GM12878 (cell line): ENCODE results near the gene AGBL5. TPM values are rescaled to one million over a fixed set of nuclear protein-coding genes. Genes with fewer than 3 reads are reported as not detected.

ENCODE experiments used
- ATF2 ChIP-seq: IDR thresholded peaks from 2 replicates; pipeline ENCODE4 v1.6.1; 2012; ENCODE audit warnings: low read length, inconsistent platforms
- DPF2 ChIP-seq: fragments of 450-650 bp; IDR thresholded peaks from 2 replicates; pipeline ENCODE4 v1.6.1; 2017; ENCODE audit warnings: mild to moderate bottlenecking
- FOXM1 ChIP-seq: IDR thresholded peaks from 2 replicates; pipeline ENCODE4 v1.6.1; 2012; ENCODE audit warnings: low read depth, mild to moderate bottlenecking, inconsistent platforms, low read length, moderate library complexity
- GATAD2B ChIP-seq: fragments of 450-650 bp; conservative IDR thresholded peaks from 2 replicates; pipeline ENCODE4 v1.6.1; 2017; ENCODE audit warnings: low read depth, mild to moderate bottlenecking, moderate library complexity
- NFYA ChIP-seq: IDR thresholded peaks from 2 replicates; pipeline ENCODE4 v1.6.1; 2011; ENCODE audit warnings: low read depth, mild to moderate bottlenecking, low read length, improper control_type of control experiment, borderline replicate concordance
- NRF1 ChIP-seq: conservative IDR thresholded peaks from 2 replicates; pipeline ENCODE4 v1.6.1; 2011; ENCODE audit warnings: mild to moderate bottlenecking, low read depth, low read length, improper control_type of control experiment
- REST ChIP-seq: IDR thresholded peaks from 2 replicates; pipeline ENCODE4 v1.6.1; 2012; ENCODE audit warnings: mild to moderate bottlenecking, low read depth, low read length
- SP1 ChIP-seq: IDR thresholded peaks from one replicate; pipeline ENCODE4 v1.6.1; 2011; ENCODE audit warnings: low read depth, low read length
- USF2 ChIP-seq: IDR thresholded peaks from 2 replicates; pipeline ENCODE4 v1.6.1; 2011; ENCODE audit warnings: low read depth, low read length, improper control_type of control experiment, borderline replicate concordance
- ZBTB11 ChIP-seq: fragments of 450-650 bp; formaldehyde crosslinking; IDR thresholded peaks from 2 replicates; pipeline ENCODE4 v1.5.0; 2022; ENCODE audit warnings: mild to moderate bottlenecking, missing genetic modification characterization
- ZNF274 ChIP-seq: IDR thresholded peaks from one replicate; pipeline ENCODE4 v1.8.0; 2011; ENCODE audit not compliant: insufficient read length, insufficient read depth
- ZSCAN29 ChIP-seq: fragments of 450-650 bp; IDR thresholded peaks from 2 replicates; pipeline ENCODE4 v1.6.1; 2017; ENCODE audit warnings: mild to moderate bottlenecking, moderate library complexity
- polyA plus RNA-seq, 11 experiments: library from polyadenylated mRNA; depleted of rRNA in 4 of 11; unstranded in 6 of 11; stranded (reverse) in 5 of 11; fragments of >200 nt; fragmentation: Nextera tagmentation in 4 of 11; fragmentation: Illumina TruSeq in 1 of 11; extraction: Ambion mirVana in 4 of 11; extraction: Trizol in 1 of 11; gene quantifications; 1 replicate in 1 of 11; 2 replicates in 10 of 11; pipeline versions ENCODE4 v1.2.1 to v1.2.3, GENCODE V29; 2011 to 2016; ENCODE audit warnings: inconsistent platforms in 2 of 11, missing spikeins in 2 of 11, low read depth in 1 of 11
- total RNA-seq, 4 experiments: library from RNA; depleted of rRNA in 3 of 4; stranded (reverse); fragments of >200 nt in 3 of 4; fragmentation: Illumina TruSeq in 1 of 4; extraction: Trizol in 1 of 4; gene quantifications; 2 replicates each; pipeline versions ENCODE4 v1.2.1 to v1.2.3, GENCODE V29; 2013 to 2021

AGBL5 gene
- total and polyA plus RNA-seq, 10 of the 15 experiments (the other 5 are each of a cell fraction or from before 2014, with no cell fraction given), result 1.9 to 28.5 (median 19.5) TPM

GRCh38 chr2:27051902-27052645 is 606 bp downstream of the AGBL5 start (continued):
- TF ChIP-seq ZBTB11 (CRISPR knock-in tag), result no peak
- TF ChIP-seq DPF2, result no peak
- TF ChIP-seq USF2, result no peak
- no peak for TF ChIP-seq NRF1
- TF ChIP-seq ZSCAN29, result no peak
- no peak for TF ChIP-seq ZNF274
- no peak for TF ChIP-seq REST
- no peak for TF ChIP-seq NFYA
- no peak for TF ChIP-seq GATAD2B
- no peak for TF ChIP-seq FOXM1
- no peak for TF ChIP-seq ATF2
- TF ChIP-seq SP1, result no peak
